ENCODE results near the gene EXTL1.

The EXTL1 gene

GRCh38 chr1:26005434-26006105 is 16.0 kb upstream of the EXTL1 start:
- H3K9me3 ChIP-seq: no peaks in the 10 kb centered on the region
- no peaks in the 10 kb centered on the region for H3K36me3 ChIP-seq (replicated peaks)
- H3K4me3 ChIP-seq: no peak overlapping the region
- no peaks in the 10 kb centered on the region for H3K27me3 ChIP-seq (ENCODE audit: low read depth)
- no peaks in the 10 kb centered on the region for H3K4me1 ChIP-seq
- in situ Hi-C loops (cut with MboI; ENCODE audit: low sequenced_read_pairs): no loop called here
- DNase-seq (ENCODE audit: low spot score in 2 of 2): no peak

GRCh38 chr1:26006710-26007109 is 14.9 kb upstream of the EXTL1 start:
- in situ Hi-C loops (cut with MboI; ENCODE audit: low sequenced_read_pairs): no loop called here
- Histone ChIP-seq H3K27me3 (ENCODE audit: low read depth) (no peaks in the 10 kb centered on the region), H3K36me3 (replicated peaks) (no peaks in the 10 kb centered on the region), H3K4me1 (no peaks in the 10 kb centered on the region), H3K4me3 (no peak overlapping the region), H3K9me3 (no peaks in the 10 kb centered on the region)
- no peak for DNase-seq (ENCODE audit: low spot score in 2 of 2)

GRCh38 chr1:26009796-26010447 is 11.7 kb upstream of the EXTL1 start:
- peak; percentile 10 to 49 for DNase-seq (ENCODE audit: low spot score in 2 of 2)
- H3K4me1 ChIP-seq: no peaks in the 10 kb centered on the region
- in situ Hi-C loops (cut with MboI; ENCODE audit: low sequenced_read_pairs): no loop called here
- H3K9me3 ChIP-seq: no peaks in the 10 kb centered on the region
- no peaks in the 10 kb centered on the region for H3K36me3 ChIP-seq (replicated peaks)
- no peaks in the 10 kb centered on the region for H3K27me3 ChIP-seq (ENCODE audit: low read depth)
- H3K4me3 ChIP-seq: no peak overlapping the region

- H3K9me3 ChIP-seq: no peaks in the 10 kb centered on the region
- H3K27me3 ChIP-seq (ENCODE audit: low read depth): no peaks in the 10 kb centered on the region
- H3K4me3 ChIP-seq: no peak overlapping the region
- no peaks in the 10 kb centered on the region for H3K36me3 ChIP-seq (replicated peaks)
- peak; percentile 32 to 41 for DNase-seq (ENCODE audit: low spot score in 2 of 2)
- peaks cover 3% of the 10 kb centered on the region; the same call in 1 of the 2 replicates for H3K4me1 ChIP-seq
- in situ Hi-C loops (cut with MboI; ENCODE audit: low sequenced_read_pairs): no loop called here
Observed at GRCh38 chr1:26010825-26011224, 10.8 kb upstream of the EXTL1 start.

GRCh38 chr1:26012864-26013263 is 8.7 kb upstream of the EXTL1 start:
- Histone ChIP-seq H3K27me3 (ENCODE audit: low read depth) (no peaks in the 10 kb centered on the region), H3K36me3 (replicated peaks) (no peaks in the 10 kb centered on the region), H3K4me1 (peaks cover 3% of the 10 kb centered on the region; the same call in 1 of the 2 replicates), H3K4me3 (no peak overlapping the region), H3K9me3 (no peaks in the 10 kb centered on the region)
- in situ Hi-C loops (cut with MboI; ENCODE audit: low sequenced_read_pairs): no loop called here
- DNase-seq (ENCODE audit: low spot score in 2 of 2): no peak

GRCh38 chr1:26014179-26014578 is 7.4 kb upstream of the EXTL1 start:
- Histone ChIP-seq H3K9me3 (no peaks in the 10 kb centered on the region), H3K36me3 (replicated peaks) (no peaks in the 10 kb centered on the region), H3K4me3 (no peak overlapping the region), H3K4me1 (peaks cover 3% of the 10 kb centered on the region; the same call in 1 of the 2 replicates), H3K27me3 (ENCODE audit: low read depth) (no peaks in the 10 kb centered on the region)
- in situ Hi-C loops (cut with MboI; ENCODE audit: low sequenced_read_pairs): no loop called here
- no peak for DNase-seq (ENCODE audit: low spot score in 2 of 2)

GRCh38 chr1:26015358-26015757 is 6.2 kb upstream of the EXTL1 start:
- H3K9me3 ChIP-seq: no peaks in the 10 kb centered on the region
- no peaks in the 10 kb centered on the region for H3K36me3 ChIP-seq (replicated peaks)
- in situ Hi-C loops (cut with MboI; ENCODE audit: low sequenced_read_pairs): no loop called here
- no peaks in the 10 kb centered on the region for H3K27me3 ChIP-seq (ENCODE audit: low read depth)
- DNase-seq (ENCODE audit: low spot score in 2 of 2): peak; percentile 27 to 45
- peaks cover 3% of the 10 kb centered on the region; the same call in 1 of the 2 replicates for H3K4me1 ChIP-seq
- no peak overlapping the region for H3K4me3 ChIP-seq

GRCh38 chr1:26016258-26016952 is 5.2 kb upstream of the EXTL1 start:
- peaks cover 3% of the 10 kb centered on the region; the same call in 1 of the 2 replicates for H3K4me1 ChIP-seq
- in situ Hi-C loops (cut with MboI; ENCODE audit: low sequenced_read_pairs): no loop called here
- DNase-seq (ENCODE audit: low spot score in 2 of 2): no peak

GRCh38 chr1:26016953-26017545 is 4.5 kb upstream of the EXTL1 start:
- no peaks in the 10 kb centered on the region for H3K36me3 ChIP-seq (replicated peaks)
- H3K27me3 ChIP-seq (ENCODE audit: low read depth): no peaks in the 10 kb centered on the region
- DNase-seq (ENCODE audit: low spot score in 2 of 2): no peak
- in situ Hi-C loops (cut with MboI; ENCODE audit: low sequenced_read_pairs): no loop called here
- H3K4me1 ChIP-seq: peaks cover 3% of the 10 kb centered on the region; the same call in 1 of the 2 replicates
- H3K9me3 ChIP-seq: no peaks in the 10 kb centered on the region
- no peak overlapping the region for H3K4me3 ChIP-seq

More at GRCh38 chr1:26016258-26016952, 5.2 kb upstream of the EXTL1 start:
- Histone ChIP-seq H3K4me3 (no peak overlapping the region), H3K36me3 (replicated peaks) (no peaks in the 10 kb centered on the region), H3K9me3 (no peaks in the 10 kb centered on the region), H3K27me3 (ENCODE audit: low read depth) (no peaks in the 10 kb centered on the region)

- Histone ChIP-seq H3K36me3 (replicated peaks) (no peaks in the 10 kb centered on the region), H3K4me1 (peaks cover 3% of the 10 kb centered on the region; the same call in 1 of the 2 replicates), H3K4me3 (no peak overlapping the region), H3K27me3 (ENCODE audit: low read depth) (no peaks in the 10 kb centered on the region), H3K9me3 (no peaks in the 10 kb centered on the region)
- DNase-seq (ENCODE audit: low spot score in 2 of 2): no peak
- in situ Hi-C loops (cut with MboI; ENCODE audit: low sequenced_read_pairs): no loop called here
Observed at GRCh38 chr1:26017606-26018005, 4.0 kb upstream of the EXTL1 start.

GRCh38 chr1:26019641-26020315 is 1.8 kb upstream of the EXTL1 start:
- Histone ChIP-seq H3K9me3 (no peaks in the 10 kb centered on the region), H3K36me3 (replicated peaks) (no peaks in the 10 kb centered on the region), H3K27me3 (ENCODE audit: low read depth) (no peaks in the 10 kb centered on the region), H3K4me3 (no peak overlapping the region), H3K4me1 (peaks cover 3% of the 10 kb centered on the region; the same call in 1 of the 2 replicates)
- no peak for DNase-seq (ENCODE audit: low spot score in 2 of 2)
- in situ Hi-C loops (cut with MboI; ENCODE audit: low sequenced_read_pairs): no loop called here

GRCh38 chr1:26020330-26020768 is 1.2 kb upstream of the EXTL1 start:
- in situ Hi-C loops (cut with MboI; ENCODE audit: low sequenced_read_pairs): no loop called here
- H3K4me1 ChIP-seq: peaks cover 6% of the 10 kb centered on the region
- H3K36me3 ChIP-seq (replicated peaks): no peaks in the 10 kb centered on the region
- no peak overlapping the region for H3K4me3 ChIP-seq
- no peaks in the 10 kb centered on the region for H3K27me3 ChIP-seq (ENCODE audit: low read depth)
- no peaks in the 10 kb centered on the region for H3K9me3 ChIP-seq
- DNase-seq (ENCODE audit: low spot score in 2 of 2): no peak

- Histone ChIP-seq H3K27me3 (ENCODE audit: low read depth) (no peaks in the 10 kb centered on the region), H3K9me3 (no peaks in the 10 kb centered on the region), H3K4me1 (peaks cover 7% of the 10 kb centered on the region), H3K4me3 (no peak overlapping the region), H3K36me3 (replicated peaks) (no peaks in the 10 kb centered on the region)
- DNase-seq (ENCODE audit: low spot score in 2 of 2): no peak
- in situ Hi-C loops (cut with MboI; ENCODE audit: low sequenced_read_pairs): no loop called here
Observed at GRCh38 chr1:26020941-26021646, 481 bp upstream of the EXTL1 start.

All from HAP-1 (cell line).